HG02973 (cell line): ENCODE measurements around the gene DGCR8.

ENCODE experiments used
- ATAC-seq: cut with Tn5 transposase; IDR thresholded peaks from one replicate; pipeline ENCODE4 v1.9.1; 2021; ENCODE audit warnings: moderate library complexity; ENCODE audit not compliant: unreplicated experiment

The DGCR8 gene

DNA sequence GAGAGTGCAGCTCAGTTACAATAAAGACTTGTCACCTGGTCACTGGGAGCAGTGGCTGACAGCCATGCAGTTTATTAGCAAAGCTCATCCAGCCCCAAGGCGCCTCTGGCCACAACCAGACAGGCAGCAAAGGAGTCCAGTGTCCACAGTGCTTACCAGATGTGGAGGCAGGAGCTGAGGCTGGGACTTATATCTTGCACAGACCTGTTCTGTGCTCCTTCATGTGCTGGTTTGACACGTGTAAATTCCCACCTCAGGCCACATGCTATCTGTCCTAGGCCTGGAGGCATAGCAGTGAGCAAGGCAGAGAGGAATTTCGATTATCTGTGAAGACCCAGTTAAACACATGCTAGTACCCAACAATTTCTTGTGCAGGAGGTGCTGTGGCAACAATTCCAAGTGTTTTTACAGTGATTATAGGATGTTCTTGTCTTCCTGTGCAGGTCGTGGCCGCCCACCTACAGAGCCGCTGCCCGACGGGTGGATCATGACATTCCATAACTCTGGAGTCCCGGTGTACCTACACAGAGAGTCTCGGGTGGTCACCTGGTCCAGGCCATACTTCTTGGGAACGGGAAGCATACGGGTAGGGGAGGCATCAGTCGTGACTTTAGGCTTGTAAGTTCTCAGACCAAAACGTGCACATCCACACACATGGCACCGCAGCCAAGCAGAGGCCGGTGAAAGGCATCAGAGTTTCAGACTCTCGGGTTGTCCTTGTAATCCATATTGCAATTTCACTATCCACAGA lies 9.4 kb downstream of the DGCR8 start:
- ATAC-seq = no peak

DNA sequence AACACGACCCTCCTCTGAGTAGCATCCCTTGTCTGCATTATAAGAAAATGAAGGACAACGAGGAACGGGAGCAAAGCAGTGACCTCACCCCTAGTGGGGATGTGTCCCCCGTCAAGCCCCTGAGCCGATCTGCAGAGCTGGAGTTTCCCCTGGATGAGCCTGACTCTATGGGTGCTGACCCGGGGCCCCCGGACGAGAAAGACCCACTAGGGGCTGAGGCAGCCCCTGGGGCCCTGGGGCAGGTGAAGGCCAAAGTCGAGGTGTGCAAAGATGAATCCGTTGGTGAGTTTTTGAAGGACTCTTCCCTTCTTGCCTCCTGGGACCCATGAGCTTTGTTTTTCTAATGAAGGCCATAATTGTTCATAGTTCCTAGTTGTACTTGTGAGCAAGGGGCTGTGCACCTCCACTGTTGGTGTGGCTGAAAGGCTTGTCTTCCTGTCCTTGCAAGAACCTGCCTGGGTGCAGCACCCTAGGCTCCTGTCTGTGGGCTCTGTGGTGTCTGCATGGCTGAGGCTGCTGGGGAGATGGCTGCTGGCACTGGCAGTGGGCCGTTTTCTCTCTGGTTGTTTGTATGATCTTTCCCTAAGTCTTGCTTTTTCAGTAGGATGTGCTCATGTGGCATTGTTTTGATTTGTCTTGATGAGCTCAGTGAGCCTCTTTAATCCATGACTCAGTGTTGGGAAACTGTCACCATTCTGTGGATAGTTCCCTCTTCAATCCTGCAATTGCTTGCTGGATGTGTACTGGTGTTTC lies 10.1 kb downstream of the DGCR8 start:
- no peak for ATAC-seq

DNA sequence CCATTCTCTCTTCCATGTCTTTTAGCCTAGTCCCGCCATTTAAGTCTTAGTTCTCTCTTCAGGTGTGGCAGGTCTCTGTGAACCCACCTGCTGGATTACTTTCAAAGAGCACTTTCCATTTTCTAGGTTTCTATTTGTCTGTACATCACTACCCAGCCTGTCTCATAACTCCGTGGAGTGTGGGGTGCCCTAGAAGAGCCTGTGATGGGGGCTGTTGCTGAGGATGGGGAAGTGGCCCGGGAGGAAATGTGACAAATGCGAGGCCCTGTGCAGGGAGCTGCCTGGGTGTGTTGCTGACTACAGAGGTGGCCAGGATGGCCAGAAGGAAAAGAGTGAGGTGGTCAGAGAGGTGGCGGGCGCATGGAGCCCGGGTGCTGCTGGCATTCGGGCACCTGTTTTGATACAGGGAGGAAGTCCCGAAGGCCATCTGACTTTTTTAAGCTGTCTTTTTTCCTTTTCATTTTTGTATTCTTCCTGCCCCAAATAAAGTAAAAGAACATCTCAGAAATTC lies 10.7 kb downstream of the DGCR8 start:
- no peak for ATAC-seq

DNA sequence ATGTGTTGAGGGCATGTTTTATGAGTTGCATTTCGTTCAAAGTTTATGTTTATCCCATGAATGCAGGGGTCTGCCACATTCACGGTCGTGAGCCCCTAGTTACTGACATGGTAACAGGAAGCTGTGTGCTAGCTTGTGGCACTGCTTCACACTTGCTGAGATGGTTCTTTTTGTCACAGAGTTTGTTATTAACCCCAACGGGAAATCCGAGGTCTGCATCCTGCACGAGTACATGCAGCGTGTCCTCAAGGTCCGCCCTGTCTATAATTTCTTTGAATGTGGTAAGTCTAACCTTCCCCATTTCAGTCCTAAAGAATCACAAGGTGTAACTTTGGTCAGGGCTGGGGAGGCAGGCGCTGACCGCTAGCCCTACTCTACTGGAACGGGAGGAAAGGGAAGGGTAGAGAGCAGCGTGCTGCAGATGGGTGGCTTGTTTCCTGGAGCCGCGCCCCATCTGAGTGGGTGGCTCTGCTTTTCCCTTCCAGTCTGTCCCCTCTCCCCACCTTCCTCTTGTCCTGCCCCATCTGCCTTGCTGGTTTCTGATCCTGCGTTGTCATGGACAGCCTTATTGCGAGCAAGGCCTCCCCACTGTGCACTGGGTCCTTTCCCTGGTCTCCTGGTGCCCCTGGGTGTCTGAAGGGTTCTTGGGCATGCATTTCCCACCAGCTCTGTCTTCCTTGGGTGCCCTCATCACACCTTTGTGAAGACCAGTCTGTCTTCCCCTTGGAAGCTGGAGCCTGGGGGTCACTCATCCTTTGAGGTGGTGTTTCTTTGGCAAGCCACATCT lies 11.8 kb downstream of the DGCR8 start:
- ATAC-seq = no peak

- ATAC-seq = no peak
Observed at GRCh38 chr22:20092477-20092854, 12.4 kb downstream of the DGCR8 start.

DNA sequence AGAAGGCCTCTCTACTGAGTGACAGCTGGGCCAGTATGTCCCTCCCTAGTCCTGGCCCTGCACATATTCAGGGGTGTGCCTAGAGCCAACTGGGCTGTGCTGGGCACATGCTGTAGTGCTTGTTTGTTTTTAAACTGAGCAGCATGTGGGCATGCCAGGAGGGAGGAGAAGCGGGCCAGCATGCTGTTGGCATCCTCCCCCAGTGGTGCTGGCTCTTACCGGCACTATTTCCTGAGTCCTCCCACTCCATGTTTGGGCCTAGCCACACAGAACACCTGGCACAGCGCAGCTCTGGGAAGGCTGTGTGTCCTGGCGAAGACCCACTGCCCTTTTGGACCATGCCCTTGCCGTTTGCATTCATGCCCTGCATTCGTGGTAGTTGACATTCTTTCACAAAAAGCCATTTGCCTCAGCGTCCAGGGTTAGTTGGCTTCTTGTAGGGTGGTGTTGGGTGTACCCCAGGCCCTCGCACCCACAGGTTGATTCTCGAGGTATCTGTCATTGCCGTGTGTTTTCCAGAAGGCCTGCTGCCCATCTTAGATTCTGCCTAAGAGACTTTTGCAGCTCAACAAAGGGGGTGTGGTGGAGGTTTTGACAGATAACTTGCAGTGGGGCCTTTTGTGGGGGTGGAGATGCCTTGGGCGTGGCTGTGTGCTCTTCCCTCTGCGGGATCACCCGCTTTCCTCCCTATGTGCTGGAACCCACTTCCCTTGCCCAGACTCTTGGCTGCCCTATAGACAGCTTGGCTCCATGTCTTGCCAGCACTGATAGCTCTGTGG lies 13.6 kb downstream of the DGCR8 start:
- no peak for ATAC-seq

DNA sequence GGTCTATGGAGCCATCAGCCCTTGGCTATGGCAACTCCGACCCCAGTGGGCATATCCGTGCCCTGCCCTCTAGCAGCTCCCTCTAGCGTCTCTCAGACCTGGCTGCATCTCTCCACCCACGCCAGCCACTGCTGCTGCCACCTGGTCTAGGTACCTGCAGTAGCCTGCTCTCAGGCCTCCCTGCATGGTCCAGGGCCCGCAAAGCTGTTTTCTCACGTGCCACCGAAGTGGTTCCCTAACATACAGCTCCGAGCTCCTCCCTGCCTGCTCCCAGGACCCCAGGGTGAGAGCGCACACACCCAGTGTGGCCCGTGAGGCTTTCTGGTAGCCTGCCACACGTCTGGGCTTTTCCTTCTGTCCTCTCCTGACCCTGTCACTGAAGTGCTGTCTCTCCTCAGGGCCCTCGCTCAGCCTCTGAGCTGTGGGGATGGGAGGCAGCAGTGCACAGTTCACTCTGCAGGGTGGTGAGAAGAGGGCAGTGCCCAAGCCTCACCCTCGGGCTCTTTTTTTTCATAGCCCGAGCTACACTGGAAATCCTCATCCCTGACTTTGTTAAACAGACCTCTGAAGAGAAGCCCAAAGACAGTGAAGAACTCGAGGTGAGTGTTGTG lies 14.3 kb downstream of the DGCR8 start:
- ATAC-seq = no peak

GRCh38 chr22:20095521-20095920 lies 15.5 kb downstream of the DGCR8 start:
- ATAC-seq = no peak

GRCh38 chr22:20096574-20097420 lies 16.8 kb downstream of the DGCR8 start:
- ATAC-seq = no peak

GRCh38 chr22:20099099-20099711 lies 19.2 kb downstream of the DGCR8 start:
- ATAC-seq = no peak

DNA sequence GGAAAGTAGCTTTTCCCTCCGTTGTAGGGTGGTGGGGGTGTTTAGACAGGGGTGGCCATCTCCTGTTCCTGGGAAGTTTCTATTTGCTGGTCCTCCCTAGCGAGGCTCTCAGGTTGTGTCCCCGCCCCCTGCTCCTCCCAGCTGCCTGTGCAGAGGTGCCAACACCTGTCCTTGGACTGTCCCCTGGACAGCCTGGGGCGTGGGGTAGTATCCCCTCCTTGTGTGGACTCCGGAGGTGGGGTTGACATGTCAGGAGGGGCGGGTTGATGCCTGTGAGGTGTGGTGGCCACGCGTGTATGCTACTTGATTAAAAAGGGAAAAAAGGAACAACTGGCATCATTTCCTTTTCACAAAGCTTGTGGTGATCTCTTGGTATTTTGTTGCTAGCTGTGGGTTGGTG lies 21.6 kb downstream of the DGCR8 start:
- ATAC-seq = no peak

- ATAC-seq = no peak
Observed at GRCh38 chr22:20102203-20102780, 22.3 kb downstream of the DGCR8 start.

DNA sequence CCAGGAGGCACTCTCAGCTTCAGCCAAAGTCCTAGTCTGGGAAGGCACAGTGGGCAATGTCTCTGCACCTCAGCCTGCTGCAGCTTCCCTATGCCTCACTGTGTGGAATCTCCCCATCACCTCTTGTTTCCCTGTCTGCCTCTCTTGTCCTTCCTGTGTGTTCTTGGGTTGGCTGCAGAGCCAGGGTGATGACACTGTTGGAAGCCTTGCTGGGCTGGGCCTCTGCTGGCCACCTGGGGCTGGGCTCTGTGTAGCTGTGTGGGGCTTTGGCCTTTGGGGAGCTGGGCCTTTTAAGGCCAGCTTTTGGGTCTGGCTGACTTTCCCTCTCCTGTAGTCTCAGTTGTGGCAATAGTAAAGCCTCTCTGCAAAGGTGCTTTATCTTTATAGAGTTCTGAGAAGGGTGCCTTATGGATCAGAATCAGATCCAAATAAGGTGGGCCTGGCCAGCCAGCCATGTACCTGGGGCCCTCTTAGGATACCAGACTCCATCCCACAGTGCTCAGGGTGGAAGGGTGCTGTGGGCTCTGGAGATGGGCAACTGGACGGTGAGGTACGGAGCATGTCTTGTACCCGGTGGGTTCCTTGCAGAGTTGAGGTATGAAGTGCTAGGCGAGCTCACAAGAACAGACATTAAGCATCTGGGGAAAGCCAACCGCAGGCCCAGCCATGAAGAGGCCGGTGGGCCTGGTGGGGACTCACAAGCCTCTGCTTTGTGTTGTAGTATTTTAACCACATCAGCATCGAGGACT lies 25.6 kb downstream of the DGCR8 start:
- ATAC-seq = no peak

GRCh38 chr22:20106205-20106848 lies 26.3 kb downstream of the DGCR8 start:
- no peak for ATAC-seq

GRCh38 chr22:20106849-20107237 lies 26.8 kb downstream of the DGCR8 start:
- no peak for ATAC-seq

DNA sequence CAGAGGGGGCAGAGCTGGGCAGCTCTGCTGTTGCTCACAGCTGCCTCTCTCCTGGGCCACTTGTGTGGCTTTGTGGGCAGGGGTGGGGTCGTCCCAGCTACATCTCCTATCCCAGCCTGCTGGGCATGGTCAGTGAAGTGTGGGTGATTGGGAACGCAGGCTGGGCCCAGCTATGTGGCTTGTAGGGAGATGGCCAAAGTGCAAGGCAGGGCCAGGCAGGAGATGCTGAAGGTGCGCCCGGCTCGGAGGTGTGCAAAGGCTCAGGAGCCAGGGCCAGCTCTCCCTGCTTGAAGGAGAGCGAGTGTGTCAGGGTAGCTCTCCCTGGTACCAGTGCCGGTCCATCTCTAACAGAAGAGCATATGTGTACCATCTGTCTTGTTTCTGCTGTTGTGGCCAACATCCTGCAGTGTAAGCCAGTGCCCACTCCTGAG lies 27.4 kb downstream of the DGCR8 start:
- ATAC-seq = no peak

DNA sequence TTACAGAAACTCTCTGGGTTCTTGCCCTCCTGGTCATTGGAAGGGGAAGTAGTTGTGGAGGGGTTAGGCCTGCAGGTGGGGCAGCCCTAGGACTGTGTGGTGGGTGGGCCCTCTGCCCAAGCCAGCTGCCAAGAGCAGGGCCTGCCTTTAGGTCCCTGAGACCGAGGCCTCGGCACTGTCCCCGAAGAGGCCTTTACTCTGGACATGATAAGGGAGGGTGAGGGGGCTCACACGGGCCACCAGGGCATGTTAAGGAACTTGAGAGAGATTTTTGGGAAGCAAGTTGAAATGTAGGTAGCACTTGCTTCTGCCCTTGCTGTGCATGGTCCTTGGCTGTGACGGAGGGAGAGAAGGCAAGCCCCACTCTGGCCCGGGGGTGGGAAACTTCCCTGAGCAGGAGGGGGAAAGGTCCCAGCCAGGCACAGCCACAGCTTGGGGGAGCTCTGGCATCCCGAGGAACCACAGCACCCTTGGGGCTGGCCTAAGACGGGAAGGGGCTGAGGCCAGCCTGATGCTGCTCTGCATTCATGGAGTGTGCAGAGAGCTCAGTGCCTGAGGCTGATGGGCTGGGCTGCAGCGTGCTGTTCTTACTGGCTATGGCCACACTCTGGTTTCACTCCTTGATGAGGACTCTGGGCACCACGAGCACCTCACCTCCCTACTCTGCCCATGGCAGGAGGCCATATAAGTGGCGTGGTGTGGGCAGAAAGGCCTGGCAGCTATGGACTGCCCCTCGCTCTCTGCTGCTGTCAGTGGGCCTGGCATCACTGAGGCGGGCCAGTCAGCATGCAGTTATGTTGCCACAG lies 28.1 kb downstream of the DGCR8 start:
- no peak for ATAC-seq
